H1 (cell line): ENCODE data around the gene PTPN7. TPM values are rescaled to one million over a fixed set of nuclear protein-coding genes. Genes with fewer than 3 reads are reported as not detected.
"Not testable (repeated sequence)": the region's sequence is repeated elsewhere in the genome, so short reads cannot be mapped to it uniquely, and the experiment has no call there.

Experiments used
- CTCF ChIA-PET: fragments of 300-600 bp; sonication (Branson Sonifier 250); formaldehyde crosslinking; loops from one replicate; lab custom pipeline; 2021; ENCODE audit not compliant: partially characterized antibody; lab: Charles Lee
- POLR2A ChIA-PET: fragments of 300-600 bp; sonication (Branson Sonifier 250); formaldehyde crosslinking; loops from one replicate; lab custom pipeline; 2021; ENCODE audit warnings: inconsistent platforms; ENCODE audit not compliant: partially characterized antibody; lab: Charles Lee
- DNase-seq, 2 experiments: peaks; one replicate each; pipeline versions ENCODE4 v3.0.0 to v3.0.0-alpha.2; 2010 to 2022; ENCODE audit warnings: low spot score in 2 of 2, low read depth in 1 of 2, mixed read lengths in 1 of 2
- FAIRE-seq: peaks from 2 replicates; lab custom pipeline; 2011; peaks lifted over from hg19 to GRCh38; lab: Jason Lieb, UNC
- H2AFZ ChIP-seq: 2 replicates; pipeline ENCODE4 v1.8.1; 2012; ENCODE audit warnings: low read length, inconsistent platforms
- H2AK5ac ChIP-seq: 2 replicates; pipeline ENCODE4 v1.6.1; 2013; ENCODE audit warnings: low read depth, low read length
- H2BK120ac ChIP-seq: replicated peaks from 2 replicates; pipeline ENCODE3; 2013; ENCODE audit warnings: low read depth, low read length, inconsistent platforms
- H2BK12ac ChIP-seq: 2 replicates; pipeline ENCODE4 v1.6.1; 2013; ENCODE audit warnings: low read depth, low read length
- H2BK15ac ChIP-seq: 2 replicates; pipeline ENCODE4 v1.6.1; 2013; ENCODE audit warnings: low read length
- H2BK20ac ChIP-seq: 2 replicates; pipeline ENCODE4 v1.6.1; 2013; ENCODE audit warnings: low read length
- H2BK5ac ChIP-seq: 2 replicates; pipeline ENCODE4 v1.6.1; 2013; ENCODE audit warnings: low read depth, low read length
- H3K14ac ChIP-seq: 2 replicates; pipeline ENCODE4 v1.6.1; 2013; ENCODE audit warnings: inconsistent platforms; ENCODE audit not compliant: insufficient read length
- H3K18ac ChIP-seq: 2 replicates; pipeline ENCODE4 v1.6.1; 2013; ENCODE audit warnings: low read length; ENCODE audit errors: extremely low read depth
- H3K23ac ChIP-seq: 2 replicates; pipeline ENCODE4 v1.6.1; 2013; ENCODE audit warnings: inconsistent platforms; ENCODE audit not compliant: insufficient read length
- H3K23me2 ChIP-seq: 2 replicates; pipeline ENCODE4 v1.6.1; 2013; ENCODE audit warnings: low read depth, low read length
- H3K27ac ChIP-seq: 2 replicates; pipeline ENCODE4 v1.6.1; 2011; ENCODE audit warnings: low read depth, low read length, inconsistent platforms
- H3K27me3 ChIP-seq, 4 experiments: replicated peaks in 1 of 4; 1 replicate in 1 of 4; 2 replicates in 3 of 4; pipeline versions ENCODE4 v1.6.1 to v1.8.1; 2011 to 2013; ENCODE audit warnings: low read length in 3 of 4, mild to moderate bottlenecking in 3 of 4, inconsistent platforms in 2 of 4, mixed read lengths in 2 of 4, moderate library complexity in 1 of 4; ENCODE audit not compliant: control insufficient read depth in 3 of 4, insufficient read depth in 3 of 4; ENCODE audit errors: extremely low read depth in 1 of 4
- H3K36me3 ChIP-seq, 4 experiments: 2 replicates each; pipeline versions ENCODE4 v1.6.1 to v1.8.1; 2011 to 2013; ENCODE audit warnings: mild to moderate bottlenecking in 4 of 4, low read length in 3 of 4, moderate library complexity in 2 of 4, control low read depth in 1 of 4, inconsistent platforms in 1 of 4; ENCODE audit not compliant: insufficient read depth in 4 of 4, control insufficient read depth in 2 of 4
- H3K4ac ChIP-seq: replicated peaks from 2 replicates; pipeline ENCODE3; 2013; ENCODE audit warnings: low read length, low read depth, mixed read lengths, inconsistent platforms; ENCODE audit not compliant: insufficient read length
- H3K4me1 ChIP-seq, 4 experiments: replicated peaks in 1 of 4; 1 replicate in 1 of 4; 2 replicates in 3 of 4; pipeline versions ENCODE4 v1.6.1 to v1.8.1; 2011 to 2013; ENCODE audit warnings: low read length in 3 of 4, inconsistent platforms in 2 of 4, mixed read lengths in 1 of 4; ENCODE audit not compliant: insufficient read depth in 4 of 4, control insufficient read depth in 3 of 4
- H3K4me2 ChIP-seq, 2 experiments: 2 replicates each; pipeline versions ENCODE4 v1.6.1 to v1.8.1; 2011 to 2013; ENCODE audit warnings: low read depth in 2 of 2, low read length in 2 of 2, control low read depth in 1 of 2, inconsistent platforms in 1 of 2, mild to moderate bottlenecking in 1 of 2; ENCODE audit not compliant: insufficient read depth in 1 of 2
- H3K4me3 ChIP-seq, 4 experiments: fragments of 200-600, 300-600 bp in 1 of 4; sonication (generic), shearing (Covaris generic), sonication (Bioruptor Twin) in 1 of 4; 2 replicates each; pipeline versions ENCODE4 v1.5.1 to v1.8.1; 2011 to 2016; ENCODE audit warnings: low read length in 4 of 4, low read depth in 3 of 4, control low read depth in 2 of 4, inconsistent platforms in 2 of 4, mild to moderate bottlenecking in 2 of 4, mixed read lengths in 1 of 4, moderate library complexity in 1 of 4; ENCODE audit not compliant: insufficient read depth in 2 of 4; ENCODE audit errors: extremely low read depth in 1 of 4
- H3K56ac ChIP-seq: replicated peaks from 2 replicates; pipeline ENCODE3; 2013; ENCODE audit warnings: low read depth, mild to moderate bottlenecking, mixed read lengths, low read length, inconsistent platforms; ENCODE audit not compliant: insufficient read length
- H3K79me1 ChIP-seq: 2 replicates; pipeline ENCODE4 v1.6.1; 2013; ENCODE audit warnings: low read depth, low read length, control low read depth
- H3K79me2 ChIP-seq, 2 experiments: 2 replicates each; pipeline versions ENCODE4 v1.6.1 to v1.8.1; 2012 to 2013; ENCODE audit warnings: low read length in 2 of 2, mild to moderate bottlenecking in 2 of 2, inconsistent platforms in 1 of 2; ENCODE audit not compliant: insufficient read depth in 2 of 2, control insufficient read depth in 1 of 2
- H3K9ac ChIP-seq, 4 experiments: replicated peaks in 1 of 4; 1 replicate in 1 of 4; 2 replicates in 3 of 4; pipeline versions ENCODE4 v1.6.1 to v1.8.1; 2011 to 2013; ENCODE audit warnings: low read depth in 3 of 4, low read length in 3 of 4, control low read depth in 2 of 4, mild to moderate bottlenecking in 2 of 4, moderate library complexity in 2 of 4, inconsistent platforms in 1 of 4; ENCODE audit errors: extremely low read depth in 1 of 4
- H3K9me3 ChIP-seq, 2 experiments: 2 replicates each; pipeline versions ENCODE4 v1.6.1 to v1.8.1; 2012 to 2013; ENCODE audit warnings: mild to moderate bottlenecking in 2 of 2, moderate library complexity in 2 of 2, control low read depth in 1 of 2, inconsistent platforms in 1 of 2, low read depth in 1 of 2, low read length in 1 of 2, mixed read lengths in 1 of 2; ENCODE audit not compliant: insufficient read depth in 2 of 2
- H4K20me1 ChIP-seq, 2 experiments: replicated peaks in 1 of 2; 2 replicates each; pipeline versions ENCODE3 to v1.8.1; 2011 to 2013; ENCODE audit warnings: inconsistent platforms in 2 of 2, low read length in 2 of 2, mild to moderate bottlenecking in 1 of 2; ENCODE audit not compliant: insufficient read depth in 2 of 2, control insufficient read depth in 1 of 2
- H4K5ac ChIP-seq: 2 replicates; pipeline ENCODE4 v1.6.1; 2013; ENCODE audit warnings: low read length, low read depth, mixed read lengths, inconsistent platforms; ENCODE audit not compliant: insufficient read length
- H4K8ac ChIP-seq: 2 replicates; pipeline ENCODE4 v1.8.0; 2013; ENCODE audit warnings: mild to moderate bottlenecking, moderate library complexity, low read length, inconsistent platforms; ENCODE audit not compliant: insufficient read depth; ENCODE audit errors: extremely low read depth
- H4K91ac ChIP-seq: replicated peaks from 2 replicates; pipeline ENCODE3; 2013; ENCODE audit warnings: low read length, mixed read lengths, inconsistent platforms; ENCODE audit not compliant: insufficient read length
- RAD21 ChIP-seq, 2 experiments: IDR thresholded peaks in 1 of 2; conservative IDR thresholded peaks in 1 of 2; 2 replicates each; pipeline ENCODE4 v1.6.1; 2011; ENCODE audit warnings: low read depth in 2 of 2, low read length in 2 of 2, improper control_type of control experiment in 1 of 2, inconsistent platforms in 1 of 2, mild to moderate bottlenecking in 1 of 2, moderate library complexity in 1 of 2
- WGBS, 2 experiments: shearing (Covaris generic) in 1 of 2; methylation state at CpG; one replicate each; pipeline versions ENCODE4 v1.1.6 to v1.1.7; 2013 to 2015; ENCODE audit warnings: low lambda C conversion rate in 2 of 2, mixed read lengths in 2 of 2, inconsistent platforms in 1 of 2, low coverage in 1 of 2, missing lambda C conversion rate in 1 of 2; ENCODE audit not compliant: insufficient replicate concordance in 2 of 2, insufficient coverage in 1 of 2, insufficient read length in 1 of 2; ENCODE audit errors: extremely low coverage in 1 of 2, missing lambda C conversion rate in 1 of 2; 5-methylcytosine and 5-hydroxymethylcytosine counted together
- polyA plus RNA-seq, 7 experiments: library from polyadenylated mRNA; depleted of rRNA in 3 of 7; stranded (reverse) in 5 of 7; unstranded in 2 of 7; fragments of >200 nt in 5 of 7; fragments of 200-250 nt in 2 of 7; gene quantifications; 1 replicate in 5 of 7; 2 replicates in 1 of 7; 4 replicates in 1 of 7; pipeline versions ENCODE4 v1.2.1 to v1.2.3, GENCODE V29; 2011 to 2013; ENCODE audit warnings: missing spikeins in 2 of 7, mixed read lengths in 2 of 7
- total RNA-seq: library from RNA; stranded (reverse); fragmentation: NEBNext Ultra II Directional; extraction: Animal tissue kit (Norgen Biotek cat#: 25700); gene quantifications from 2 replicates; pipeline ENCODE4 v1.2.1, GENCODE V29; 2021

The PTPN7 gene
- total and polyA plus RNA-seq, 2 of the 8 experiments (the other 6 are each of a cell fraction or from before 2014, with no cell fraction given): 0.20 TPM; not detected in 1

- TF ChIP-seq RAD21 (IDR thresholded peaks at IDR 0.05 in 1 of 2, conservative IDR thresholded peaks at IDR 0.05 in 1 of 2; ENCODE audit: low read depth in 2 of 2, low read length in 2 of 2): no peak
Measured at GRCh38 chr1:202112859-202113689, 47.3 kb downstream of the PTPN7 start (continued).

DNA sequence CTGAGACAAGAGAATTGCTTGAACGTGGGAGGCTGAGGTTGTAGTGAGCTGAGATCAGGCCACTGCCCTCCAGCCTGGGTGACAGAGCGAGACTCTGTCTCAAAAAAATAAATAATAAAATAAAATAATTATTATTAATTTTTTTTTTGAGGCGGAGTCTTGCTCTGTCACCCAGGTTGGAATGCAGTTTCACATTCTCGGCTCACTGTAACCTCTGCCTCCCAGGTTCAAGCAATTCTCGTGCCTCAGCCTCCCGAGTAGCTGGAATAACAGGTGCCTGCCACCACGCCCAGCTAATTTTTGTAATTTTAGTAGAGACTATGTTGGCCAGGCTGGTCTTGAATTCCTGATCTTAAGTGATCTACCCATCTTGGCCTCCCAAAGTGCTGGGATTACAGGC lies 48.8 kb downstream of the PTPN7 start:
- not testable (repeated sequence) for H4K91ac ChIP-seq, H2AK5ac ChIP-seq, H2BK15ac ChIP-seq, H2BK5ac ChIP-seq, H3K4me2 ChIP-seq, H3K23me2 ChIP-seq, H2BK12ac ChIP-seq, H3K9me3 ChIP-seq, H3K27ac ChIP-seq, H3K14ac ChIP-seq, H4K20me1 ChIP-seq, H3K23ac ChIP-seq, FAIRE-seq, H3K79me1 ChIP-seq, H3K27me3 ChIP-seq, H3K56ac ChIP-seq, H3K18ac ChIP-seq, H3K79me2 ChIP-seq, H3K4me3 ChIP-seq, H4K5ac ChIP-seq, H3K9ac ChIP-seq, H2BK120ac ChIP-seq, H3K36me3 ChIP-seq, H2BK20ac ChIP-seq, DNase-seq, H3K4ac ChIP-seq, H4K8ac ChIP-seq, H2AFZ ChIP-seq
- ChIA-PET POLR2A (interaction anchor here (6.3 kb wide), 1 partner anchor 103 kb away, joined by 45 read pairs; the partner anchor contains the start of gene ELF3), CTCF (interaction anchor here (1.3 to 29.2 kb wide), 5 partner anchors 11 to 107 kb away, joined by 3 to 1014 read pairs (median 13); partner anchors contain the start of gene ELF3)
- WGBS, 2 experiments: 95% methylated on average over 7 of the region's 7 CpGs; no CpG with 5 or more reads in 1 of the 2 experiments
- H3K4me1 ChIP-seq: peaks cover 3 to 19% (median 7%) of the 10 kb centered on the region in 4 experiments
